ENCODE measurements around the gene STAG3.
"Not testable (repeated sequence)": the region's sequence is repeated elsewhere in the genome, so short reads cannot be mapped to it uniquely, and the experiment has no call there.

DNA sequence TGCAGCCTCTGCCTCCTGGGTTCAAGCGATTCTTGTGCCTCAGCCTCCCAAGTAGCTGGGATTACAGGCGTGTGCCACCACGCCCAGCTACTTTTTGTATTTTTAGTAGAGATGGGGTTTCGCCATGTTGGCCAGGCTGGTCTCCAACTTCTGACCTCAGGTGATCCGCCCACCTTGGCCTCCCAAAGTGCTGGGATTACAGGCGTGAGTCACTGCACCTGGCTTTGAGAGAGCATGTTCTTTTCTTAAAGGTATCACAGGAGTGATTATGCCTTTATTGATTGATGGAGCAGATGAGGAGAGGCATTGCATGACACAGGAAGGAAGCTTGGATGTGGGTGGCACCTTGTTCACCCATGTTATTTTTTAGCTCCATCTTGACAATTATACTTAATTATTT lies 5.4 kb downstream of the STAG3 start:
- TF ChIP-seq, protein P1, sequence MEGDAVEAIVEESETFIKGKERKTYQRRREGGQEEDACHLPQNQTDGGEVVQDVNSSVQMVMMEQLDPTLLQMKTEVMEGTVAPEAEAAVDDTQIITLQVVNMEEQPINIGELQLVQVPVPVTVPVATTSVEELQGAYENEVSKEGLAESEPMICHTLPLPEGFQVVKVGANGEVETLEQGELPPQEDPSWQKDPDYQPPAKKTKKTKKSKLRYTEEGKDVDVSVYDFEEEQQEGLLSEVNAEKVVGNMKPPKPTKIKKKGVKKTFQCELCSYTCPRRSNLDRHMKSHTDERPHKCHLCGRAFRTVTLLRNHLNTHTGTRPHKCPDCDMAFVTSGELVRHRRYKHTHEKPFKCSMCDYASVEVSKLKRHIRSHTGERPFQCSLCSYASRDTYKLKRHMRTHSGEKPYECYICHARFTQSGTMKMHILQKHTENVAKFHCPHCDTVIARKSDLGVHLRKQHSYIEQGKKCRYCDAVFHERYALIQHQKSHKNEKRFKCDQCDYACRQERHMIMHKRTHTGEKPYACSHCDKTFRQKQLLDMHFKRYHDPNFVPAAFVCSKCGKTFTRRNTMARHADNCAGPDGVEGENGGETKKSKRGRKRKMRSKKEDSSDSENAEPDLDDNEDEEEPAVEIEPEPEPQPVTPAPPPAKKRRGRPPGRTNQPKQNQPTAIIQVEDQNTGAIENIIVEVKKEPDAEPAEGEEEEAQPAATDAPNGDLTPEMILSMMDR (IDR thresholded peaks at IDR 0.05), result not testable (repeated sequence)
- TF ChIP-seq EP300 (IDR thresholded peaks at IDR 0.05; ENCODE audit: low read depth), result not testable (repeated sequence)

Measured in transverse colon (tissue), 3 donors.